Adrenal gland (tissue), 5 donors: ENCODE data around the gene AGTPBP1.

Source experiments
- CTCF ChIP-seq, 6 experiments: fragments of 450-650 bp in 4 of 6; fragments of 200-600 bp in 2 of 6; sonication (generic) in 1 of 6; IDR thresholded peaks; 1 replicate in 5 of 6; 2 replicates in 1 of 6; pipeline versions ENCODE4 v1.5.1 to v1.8.0; 2016 to 2021; ENCODE audit warnings: antibody characterized with exemption in 6 of 6, mild to moderate bottlenecking in 2 of 6, moderate library complexity in 1 of 6
- POLR2A ChIP-seq, 2 donors: fragments of 450-650 bp; IDR thresholded peaks; one replicate each; pipeline ENCODE4 v1.6.1; 2017; ENCODE audit warnings: antibody characterized with exemption in 2 of 2, mild to moderate bottlenecking in 2 of 2, moderate library complexity in 1 of 2
- donor health status: DM: no; HTN: no; CAD: no.

- TF ChIP-seq CTCF (IDR thresholded peaks at IDR 0.05) (no peak), POLR2A (IDR thresholded peaks at IDR 0.05) (no peak)
Observed at GRCh38 chr9:85743275-85744128, 1.7 kb upstream of the AGTPBP1 start.
